WTC11 (cell line): ENCODE measurements around the gene MUC20.
"Not testable (repeated sequence)": the region's sequence is repeated elsewhere in the genome, so short reads cannot be mapped to it uniquely, and the experiment has no call there.

Source experiments
- ZNF423 ChIP-seq: fragments of 250-450 bp; sonication (Bioruptor Pico); IDR thresholded peaks from 2 replicates; pipeline ENCODE4 v2.1.2; 2022; ENCODE audit warnings: mild to moderate bottlenecking, moderate library complexity
- TF ChIP-seq, protein P1 (sequence below): sonication (generic); formaldehyde crosslinking; conservative IDR thresholded peaks from 2 replicates; pipeline ENCODE4 v1.8.1; 2022; ENCODE audit warnings: mild to moderate bottlenecking, missing genetic modification reagents
- TF ChIP-seq, protein P2 (sequence below): fragments of 200-600 bp; IDR thresholded peaks from 2 replicates; pipeline ENCODE4 v1.8.0; 2022; ENCODE audit warnings: antibody characterized with exemption
- TF ChIP-seq, protein P3 (sequence below): sonication (generic); formaldehyde crosslinking; IDR thresholded peaks from 2 replicates; pipeline ENCODE4 v1.8.0; 2022; ENCODE audit warnings: mild to moderate bottlenecking, missing genetic modification reagents
- TF ChIP-seq, protein P4 (sequence below): sonication (generic); formaldehyde crosslinking; IDR thresholded peaks from 2 replicates; pipeline ENCODE4 v1.8.1; 2023; ENCODE audit warnings: mild to moderate bottlenecking, missing genetic modification reagents, borderline replicate concordance

DNA sequence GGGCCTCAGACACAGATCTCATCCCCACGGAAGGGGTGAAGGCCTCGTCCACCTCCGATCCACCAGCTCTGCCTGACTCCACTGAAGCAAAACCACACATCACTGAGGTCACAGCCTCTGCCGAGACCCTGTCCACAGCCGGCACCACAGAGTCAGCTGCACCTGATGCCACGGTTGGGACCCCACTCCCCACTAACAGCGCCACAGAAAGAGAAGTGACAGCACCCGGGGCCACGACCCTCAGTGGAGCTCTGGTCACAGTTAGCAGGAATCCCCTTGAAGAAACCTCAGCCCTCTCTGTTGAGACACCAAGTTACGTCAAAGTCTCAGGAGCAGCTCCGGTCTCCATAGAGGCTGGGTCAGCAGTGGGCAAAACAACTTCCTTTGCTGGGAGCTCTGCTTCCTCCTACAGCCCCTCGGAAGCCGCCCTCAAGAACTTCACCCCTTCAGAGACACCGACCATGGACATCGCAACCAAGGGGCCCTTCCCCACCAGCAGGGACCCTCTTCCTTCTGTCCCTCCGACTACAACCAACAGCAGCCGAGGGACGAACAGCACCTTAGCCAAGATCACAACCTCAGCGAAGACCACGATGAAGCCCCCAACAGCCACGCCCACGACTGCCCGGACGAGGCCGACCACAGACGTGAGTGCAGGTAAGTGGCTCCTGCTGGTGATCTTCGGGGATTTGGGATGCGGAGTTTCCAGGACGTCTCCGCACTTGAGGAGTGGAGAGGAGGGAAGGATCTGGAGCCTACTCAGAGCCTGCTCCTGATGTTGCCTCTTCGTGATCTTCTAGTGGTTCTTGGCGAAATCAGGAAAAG, 5.3 kb downstream of the MUC20 start:
- TF ChIP-seq, protein P1, sequence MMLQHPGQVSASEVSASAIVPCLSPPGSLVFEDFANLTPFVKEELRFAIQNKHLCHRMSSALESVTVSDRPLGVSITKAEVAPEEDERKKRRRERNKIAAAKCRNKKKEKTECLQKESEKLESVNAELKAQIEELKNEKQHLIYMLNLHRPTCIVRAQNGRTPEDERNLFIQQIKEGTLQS (CRISPR knock-in tag): not testable (repeated sequence)
- not testable (repeated sequence) for TF ChIP-seq ZNF423 (CRISPR knock-in tag)
- TF ChIP-seq, protein P2, sequence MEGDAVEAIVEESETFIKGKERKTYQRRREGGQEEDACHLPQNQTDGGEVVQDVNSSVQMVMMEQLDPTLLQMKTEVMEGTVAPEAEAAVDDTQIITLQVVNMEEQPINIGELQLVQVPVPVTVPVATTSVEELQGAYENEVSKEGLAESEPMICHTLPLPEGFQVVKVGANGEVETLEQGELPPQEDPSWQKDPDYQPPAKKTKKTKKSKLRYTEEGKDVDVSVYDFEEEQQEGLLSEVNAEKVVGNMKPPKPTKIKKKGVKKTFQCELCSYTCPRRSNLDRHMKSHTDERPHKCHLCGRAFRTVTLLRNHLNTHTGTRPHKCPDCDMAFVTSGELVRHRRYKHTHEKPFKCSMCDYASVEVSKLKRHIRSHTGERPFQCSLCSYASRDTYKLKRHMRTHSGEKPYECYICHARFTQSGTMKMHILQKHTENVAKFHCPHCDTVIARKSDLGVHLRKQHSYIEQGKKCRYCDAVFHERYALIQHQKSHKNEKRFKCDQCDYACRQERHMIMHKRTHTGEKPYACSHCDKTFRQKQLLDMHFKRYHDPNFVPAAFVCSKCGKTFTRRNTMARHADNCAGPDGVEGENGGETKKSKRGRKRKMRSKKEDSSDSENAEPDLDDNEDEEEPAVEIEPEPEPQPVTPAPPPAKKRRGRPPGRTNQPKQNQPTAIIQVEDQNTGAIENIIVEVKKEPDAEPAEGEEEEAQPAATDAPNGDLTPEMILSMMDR: not testable (repeated sequence)
- TF ChIP-seq, protein P3, sequence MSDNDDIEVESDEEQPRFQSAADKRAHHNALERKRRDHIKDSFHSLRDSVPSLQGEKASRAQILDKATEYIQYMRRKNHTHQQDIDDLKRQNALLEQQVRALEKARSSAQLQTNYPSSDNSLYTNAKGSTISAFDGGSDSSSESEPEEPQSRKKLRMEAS (CRISPR knock-in tag): not testable (repeated sequence)
- TF ChIP-seq, protein P4, sequence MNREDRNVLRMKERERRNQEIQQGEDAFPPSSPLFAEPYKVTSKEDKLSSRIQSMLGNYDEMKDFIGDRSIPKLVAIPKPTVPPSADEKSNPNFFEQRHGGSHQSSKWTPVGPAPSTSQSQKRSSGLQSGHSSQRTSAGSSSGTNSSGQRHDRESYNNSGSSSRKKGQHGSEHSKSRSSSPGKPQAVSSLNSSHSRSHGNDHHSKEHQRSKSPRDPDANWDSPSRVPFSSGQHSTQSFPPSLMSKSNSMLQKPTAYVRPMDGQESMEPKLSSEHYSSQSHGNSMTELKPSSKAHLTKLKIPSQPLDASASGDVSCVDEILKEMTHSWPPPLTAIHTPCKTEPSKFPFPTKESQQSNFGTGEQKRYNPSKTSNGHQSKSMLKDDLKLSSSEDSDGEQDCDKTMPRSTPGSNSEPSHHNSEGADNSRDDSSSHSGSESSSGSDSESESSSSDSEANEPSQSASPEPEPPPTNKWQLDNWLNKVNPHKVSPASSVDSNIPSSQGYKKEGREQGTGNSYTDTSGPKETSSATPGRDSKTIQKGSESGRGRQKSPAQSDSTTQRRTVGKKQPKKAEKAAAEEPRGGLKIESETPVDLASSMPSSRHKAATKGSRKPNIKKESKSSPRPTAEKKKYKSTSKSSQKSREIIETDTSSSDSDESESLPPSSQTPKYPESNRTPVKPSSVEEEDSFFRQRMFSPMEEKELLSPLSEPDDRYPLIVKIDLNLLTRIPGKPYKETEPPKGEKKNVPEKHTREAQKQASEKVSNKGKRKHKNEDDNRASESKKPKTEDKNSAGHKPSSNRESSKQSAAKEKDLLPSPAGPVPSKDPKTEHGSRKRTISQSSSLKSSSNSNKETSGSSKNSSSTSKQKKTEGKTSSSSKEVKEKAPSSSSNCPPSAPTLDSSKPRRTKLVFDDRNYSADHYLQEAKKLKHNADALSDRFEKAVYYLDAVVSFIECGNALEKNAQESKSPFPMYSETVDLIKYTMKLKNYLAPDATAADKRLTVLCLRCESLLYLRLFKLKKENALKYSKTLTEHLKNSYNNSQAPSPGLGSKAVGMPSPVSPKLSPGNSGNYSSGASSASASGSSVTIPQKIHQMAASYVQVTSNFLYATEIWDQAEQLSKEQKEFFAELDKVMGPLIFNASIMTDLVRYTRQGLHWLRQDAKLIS (CRISPR knock-in tag): not testable (repeated sequence)
